Keratinocyte (primary cell): ENCODE data around the gene PLEKHO2. TPM values are rescaled to one million over a fixed set of nuclear protein-coding genes. Genes with fewer than 3 reads are reported as not detected.
A peak's percentile ranks its signal among the peaks of the same experiment; 100 is the strongest.

ENCODE experiments used
- DNase-seq: peaks from one replicate; pipeline ENCODE4 v3.0.0-alpha.2; 2011; ENCODE audit warnings: low read depth, missing footprints, low spot score
- FAIRE-seq: peaks from 2 replicates; lab custom pipeline; 2011; peaks lifted over from hg19 to GRCh38; lab: Jason Lieb, UNC
- H2AFZ ChIP-seq: 2 replicates; pipeline ENCODE4 v1.6.0; 2012; ENCODE audit warnings: low read length, control low read depth, inconsistent platforms; ENCODE audit not compliant: control insufficient read depth
- H3K27ac ChIP-seq: 2 replicates; pipeline ENCODE4 v1.5.1; 2011; ENCODE audit warnings: low read length; ENCODE audit not compliant: control insufficient read depth, insufficient read depth
- H3K27me3 ChIP-seq: 3 replicates; pipeline ENCODE4 v1.6.0; 2011; ENCODE audit warnings: low read length; ENCODE audit not compliant: control insufficient read depth, insufficient read depth; ENCODE audit errors: extremely low read depth
- H3K36me3 ChIP-seq, 2 experiments: 2 replicates in 1 of 2; 3 replicates in 1 of 2; pipeline ENCODE4 v1.5.1; 2011; ENCODE audit warnings: low read length in 2 of 2, mild to moderate bottlenecking in 1 of 2; ENCODE audit not compliant: control insufficient read depth in 2 of 2, insufficient read depth in 2 of 2; ENCODE audit errors: extremely low read depth in 1 of 2
- H3K4me1 ChIP-seq: 3 replicates; pipeline ENCODE4 v1.5.1; 2011; ENCODE audit warnings: low read length; ENCODE audit not compliant: control insufficient read depth, insufficient read depth; ENCODE audit errors: extremely low read depth
- H3K4me2 ChIP-seq: 3 replicates; pipeline ENCODE4 v1.6.0; 2011; ENCODE audit warnings: low read depth, low read length; ENCODE audit not compliant: control insufficient read depth, insufficient read depth; ENCODE audit errors: extremely low read depth
- H3K4me3 ChIP-seq, 3 experiments: fragments of 200-600 bp in 1 of 3; sonication (generic) in 1 of 3; 2 replicates in 2 of 3; 3 replicates in 1 of 3; pipeline ENCODE4 v1.5.1; 2011 to 2016; ENCODE audit warnings: low read length in 3 of 3, mild to moderate bottlenecking in 3 of 3, control low read depth in 2 of 3, inconsistent platforms in 1 of 3, low read depth in 1 of 3, mixed read lengths in 1 of 3, mixed run types in 1 of 3, moderate library complexity in 1 of 3; ENCODE audit not compliant: control insufficient read depth in 2 of 3, insufficient read depth in 2 of 3; ENCODE audit errors: extremely low read depth in 1 of 3
- H3K79me2 ChIP-seq: 2 replicates; pipeline ENCODE4 v1.6.0; 2012; ENCODE audit warnings: low read length; ENCODE audit not compliant: control insufficient read depth, insufficient read depth
- H3K9ac ChIP-seq: 3 replicates; pipeline ENCODE4 v1.6.0; 2011; ENCODE audit warnings: low read length; ENCODE audit not compliant: control insufficient read depth, insufficient read depth; ENCODE audit errors: extremely low read depth
- H3K9me1 ChIP-seq: 3 replicates; pipeline ENCODE4 v1.6.0; 2011; ENCODE audit warnings: low read length; ENCODE audit not compliant: control insufficient read depth, insufficient read depth; ENCODE audit errors: extremely low read depth
- H3K9me3 ChIP-seq: 2 replicates; pipeline ENCODE4 v1.5.1; 2012; ENCODE audit warnings: low read depth, low read length; ENCODE audit not compliant: control insufficient read depth
- H4K20me1 ChIP-seq: 3 replicates; pipeline ENCODE4 v1.6.0; 2011; ENCODE audit warnings: low read length; ENCODE audit not compliant: control insufficient read depth, insufficient read depth; ENCODE audit errors: extremely low read depth
- EZH2 ChIP-seq: IDR thresholded peaks from one replicate; pipeline ENCODE4 v1.6.1; 2012; ENCODE audit warnings: inconsistent platforms, mild to moderate bottlenecking, low read length, moderate library complexity
- dilution Hi-C: fragments of 300-500 bp; cut with MboI; formaldehyde crosslinking; loops from one replicate; pipeline ENCODE4 v1.7.0; 2020; ENCODE audit warnings: low sequenced_read_pairs; ENCODE audit not compliant: extremely low pct_ligation_motif_present
- polyA plus RNA-seq, 5 experiments: library from polyadenylated mRNA; depleted of rRNA in 3 of 5; stranded (reverse) in 3 of 5; stranded (forward) in 1 of 5; unstranded in 1 of 5; fragments of >200 nt; gene quantifications; 1 replicate in 1 of 5; 2 replicates in 3 of 5; 3 replicates in 1 of 5; pipeline versions ENCODE4 v1.2.1 to v1.2.3, GENCODE V29; 2011 to 2012; ENCODE audit warnings: missing spikeins in 2 of 5, low read depth in 1 of 5, low replicate concordance in 1 of 5
- TF ChIP-seq, protein P1 (sequence below), 3 experiments: IDR thresholded peaks in 1 of 3; conservative IDR thresholded peaks in 1 of 3; optimal IDR thresholded peaks in 1 of 3; 2 replicates in 2 of 3; 3 replicates in 1 of 3; pipeline versions ENCODE3 to v1.5.1; 2011; ENCODE audit warnings: low read length in 3 of 3, mild to moderate bottlenecking in 3 of 3, moderate library complexity in 2 of 3, control low read depth in 1 of 3, inconsistent platforms in 1 of 3; ENCODE audit not compliant: insufficient read depth in 2 of 3; ENCODE audit errors: extremely low read depth in 1 of 3

The PLEKHO2 gene
- polyA plus RNA-seq, 1 donor (not counting 4 experiments of a cell fraction or from before 2014, with no cell fraction given), result 8.8 TPM

DNA sequence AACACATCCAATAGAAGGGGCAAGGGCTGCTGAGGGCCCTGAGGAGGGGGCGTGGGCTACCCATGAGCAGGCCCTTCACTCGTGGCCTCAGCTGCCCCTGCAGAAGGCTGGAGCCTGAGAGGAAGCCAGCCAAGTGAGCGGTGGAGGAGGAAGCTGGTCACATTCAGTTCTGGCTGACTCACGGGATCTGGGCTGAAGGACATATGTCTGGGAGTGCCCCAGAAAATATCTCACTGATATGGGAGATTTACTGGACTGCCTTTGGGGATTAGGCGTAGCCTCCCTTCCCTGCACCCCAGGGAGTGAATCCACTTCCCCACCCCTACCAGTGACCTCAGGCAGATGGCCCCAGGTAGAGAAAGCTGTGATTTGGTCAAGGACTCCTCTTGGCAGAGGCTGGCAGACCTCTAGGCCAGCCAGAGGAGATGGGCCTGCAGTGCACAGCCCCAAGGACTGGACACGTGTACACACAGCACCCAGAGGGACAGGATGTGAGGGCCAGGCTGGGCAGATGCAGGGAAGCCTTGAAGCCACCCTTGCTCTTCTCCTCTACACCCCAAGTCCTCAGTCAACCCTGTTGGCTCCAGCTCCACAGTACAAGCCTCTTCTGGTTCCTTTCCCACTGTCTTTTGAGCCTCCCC is 55.8 kb downstream of the PLEKHO2 start:
- no peak overlapping the region for H3K4me3 ChIP-seq
- H3K4me1 ChIP-seq, result peaks cover 34% of the 10 kb centered on the region
- peaks cover 2% of the 10 kb centered on the region for H3K9me3 ChIP-seq
- DNase-seq, result no peak
- H2AFZ ChIP-seq, result peak overlapping the region; percentile 48
- no peaks in the 10 kb centered on the region for H3K9me1 ChIP-seq
- no peaks in the 10 kb centered on the region for H3K36me3 ChIP-seq
- peak overlapping the region; percentile 56 for H3K27ac ChIP-seq
- no peaks in the 10 kb centered on the region for H4K20me1 ChIP-seq
- H3K9ac ChIP-seq, result no peak overlapping the region
- H3K79me2 ChIP-seq, result no peaks in the 10 kb centered on the region
- H3K27me3 ChIP-seq, result no peaks in the 10 kb centered on the region
- TF ChIP-seq, protein P1, sequence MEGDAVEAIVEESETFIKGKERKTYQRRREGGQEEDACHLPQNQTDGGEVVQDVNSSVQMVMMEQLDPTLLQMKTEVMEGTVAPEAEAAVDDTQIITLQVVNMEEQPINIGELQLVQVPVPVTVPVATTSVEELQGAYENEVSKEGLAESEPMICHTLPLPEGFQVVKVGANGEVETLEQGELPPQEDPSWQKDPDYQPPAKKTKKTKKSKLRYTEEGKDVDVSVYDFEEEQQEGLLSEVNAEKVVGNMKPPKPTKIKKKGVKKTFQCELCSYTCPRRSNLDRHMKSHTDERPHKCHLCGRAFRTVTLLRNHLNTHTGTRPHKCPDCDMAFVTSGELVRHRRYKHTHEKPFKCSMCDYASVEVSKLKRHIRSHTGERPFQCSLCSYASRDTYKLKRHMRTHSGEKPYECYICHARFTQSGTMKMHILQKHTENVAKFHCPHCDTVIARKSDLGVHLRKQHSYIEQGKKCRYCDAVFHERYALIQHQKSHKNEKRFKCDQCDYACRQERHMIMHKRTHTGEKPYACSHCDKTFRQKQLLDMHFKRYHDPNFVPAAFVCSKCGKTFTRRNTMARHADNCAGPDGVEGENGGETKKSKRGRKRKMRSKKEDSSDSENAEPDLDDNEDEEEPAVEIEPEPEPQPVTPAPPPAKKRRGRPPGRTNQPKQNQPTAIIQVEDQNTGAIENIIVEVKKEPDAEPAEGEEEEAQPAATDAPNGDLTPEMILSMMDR (optimal IDR thresholded peaks at IDR 0.05 in 1 of 3, IDR thresholded peaks at IDR 0.05 in 1 of 3, conservative IDR thresholded peaks at IDR 0.05 in 1 of 3; ENCODE audit: extremely low read depth in 1 of 3, insufficient read depth in 2 of 3, low read length in 3 of 3), result no peak
- TF ChIP-seq EZH2, result no peak
- H3K4me2 ChIP-seq, result peak overlapping the region; percentile 7
- FAIRE-seq, result peak; percentile 85
- dilution Hi-C loops, result no loop called here

DNA sequence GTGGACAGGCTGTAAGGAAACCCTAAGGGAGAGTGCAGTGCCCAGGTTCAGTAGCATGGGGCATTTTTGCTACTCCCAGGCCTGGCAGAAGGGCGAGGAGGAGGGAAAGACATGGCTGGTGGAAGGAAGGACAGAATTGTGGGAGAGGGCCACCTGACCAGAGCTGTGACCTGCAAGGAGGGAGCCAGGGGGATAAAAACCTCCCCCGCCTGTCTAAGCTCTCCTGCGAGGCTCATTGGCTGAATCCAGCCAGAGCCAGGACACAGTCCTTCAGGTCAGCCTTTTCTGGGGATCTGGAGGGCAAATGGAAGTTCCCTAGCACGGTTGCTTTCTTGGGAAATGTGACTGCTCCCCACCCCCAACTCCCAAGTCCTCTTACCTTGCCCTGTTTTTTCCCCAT is 56.7 kb downstream of the PLEKHO2 start:
- Histone ChIP-seq H3K4me2 (no peak overlapping the region), H3K9me1 (no peaks in the 10 kb centered on the region), H3K79me2 (no peaks in the 10 kb centered on the region), H3K9ac (no peak overlapping the region), H3K27me3 (no peaks in the 10 kb centered on the region), H3K36me3 (no peaks in the 10 kb centered on the region), H3K27ac (no peak overlapping the region), H4K20me1 (no peaks in the 10 kb centered on the region), H3K9me3 (peaks cover 2% of the 10 kb centered on the region), H3K4me1 (peaks cover 33% of the 10 kb centered on the region), H2AFZ (no peak overlapping the region), H3K4me3 (no peak overlapping the region)
- dilution Hi-C loops, result no loop called here
- TF ChIP-seq EZH2, result no peak
- TF ChIP-seq, protein P1 (optimal IDR thresholded peaks at IDR 0.05 in 1 of 3, IDR thresholded peaks at IDR 0.05 in 1 of 3, conservative IDR thresholded peaks at IDR 0.05 in 1 of 3; ENCODE audit: extremely low read depth in 1 of 3, insufficient read depth in 2 of 3, low read length in 3 of 3), result no peak
- DNase-seq (no peak), FAIRE-seq (no peak)
